Measurements from ENCODE around the gene DIPK1C. TPM values are rescaled to one million over a fixed set of nuclear protein-coding genes. Genes with fewer than 3 reads are reported as not detected.

Gene DIPK1C
- total RNA-seq, 1 donor from 2014 or later = not detected

DNA sequence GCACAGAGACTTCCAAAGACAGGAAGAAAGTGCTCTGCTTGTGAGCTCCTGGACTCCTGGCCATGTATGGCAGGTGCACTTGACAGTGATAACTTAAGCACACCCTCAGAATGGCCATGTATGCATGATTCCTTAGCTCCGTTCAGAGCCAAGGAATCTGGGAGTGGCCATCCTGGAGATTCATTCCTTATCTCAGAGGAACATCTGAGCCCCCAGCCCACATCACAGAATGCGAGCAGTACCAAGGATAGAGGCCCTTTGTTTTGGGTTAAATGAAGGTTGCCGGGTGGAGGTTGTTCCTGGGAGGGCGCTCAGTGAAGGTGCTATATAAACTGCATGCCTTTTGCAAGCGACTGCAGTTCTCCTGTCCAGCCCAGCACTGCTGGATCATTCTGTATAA lies 26.9 kb downstream of the DIPK1C start:
- no peaks in the 10 kb centered on the region for H3K36me3 Mint-ChIP-seq (ENCODE audit: low read depth)
- TF ChIP-seq, protein P1, sequence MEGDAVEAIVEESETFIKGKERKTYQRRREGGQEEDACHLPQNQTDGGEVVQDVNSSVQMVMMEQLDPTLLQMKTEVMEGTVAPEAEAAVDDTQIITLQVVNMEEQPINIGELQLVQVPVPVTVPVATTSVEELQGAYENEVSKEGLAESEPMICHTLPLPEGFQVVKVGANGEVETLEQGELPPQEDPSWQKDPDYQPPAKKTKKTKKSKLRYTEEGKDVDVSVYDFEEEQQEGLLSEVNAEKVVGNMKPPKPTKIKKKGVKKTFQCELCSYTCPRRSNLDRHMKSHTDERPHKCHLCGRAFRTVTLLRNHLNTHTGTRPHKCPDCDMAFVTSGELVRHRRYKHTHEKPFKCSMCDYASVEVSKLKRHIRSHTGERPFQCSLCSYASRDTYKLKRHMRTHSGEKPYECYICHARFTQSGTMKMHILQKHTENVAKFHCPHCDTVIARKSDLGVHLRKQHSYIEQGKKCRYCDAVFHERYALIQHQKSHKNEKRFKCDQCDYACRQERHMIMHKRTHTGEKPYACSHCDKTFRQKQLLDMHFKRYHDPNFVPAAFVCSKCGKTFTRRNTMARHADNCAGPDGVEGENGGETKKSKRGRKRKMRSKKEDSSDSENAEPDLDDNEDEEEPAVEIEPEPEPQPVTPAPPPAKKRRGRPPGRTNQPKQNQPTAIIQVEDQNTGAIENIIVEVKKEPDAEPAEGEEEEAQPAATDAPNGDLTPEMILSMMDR (IDR thresholded peaks at IDR 0.05) = no peak
- intact Hi-C loops (cut with micrococcal nuclease) = no loop called here
- CTCF ChIA-PET = no interaction called here
- H3K27ac Mint-ChIP-seq = no peak overlapping the region
- H3K9me3 Mint-ChIP-seq = no peaks in the 10 kb centered on the region
- no peak overlapping the region for H3K4me3 Mint-ChIP-seq
- peaks cover 2% of the 10 kb centered on the region for H3K27me3 Mint-ChIP-seq
- no peaks in the 10 kb centered on the region for H3K4me1 Mint-ChIP-seq
- DNase-seq (no peak), ATAC-seq (ENCODE audit: low read depth) (no peak)
- POLR2A ChIA-PET = no interaction called here

DNA sequence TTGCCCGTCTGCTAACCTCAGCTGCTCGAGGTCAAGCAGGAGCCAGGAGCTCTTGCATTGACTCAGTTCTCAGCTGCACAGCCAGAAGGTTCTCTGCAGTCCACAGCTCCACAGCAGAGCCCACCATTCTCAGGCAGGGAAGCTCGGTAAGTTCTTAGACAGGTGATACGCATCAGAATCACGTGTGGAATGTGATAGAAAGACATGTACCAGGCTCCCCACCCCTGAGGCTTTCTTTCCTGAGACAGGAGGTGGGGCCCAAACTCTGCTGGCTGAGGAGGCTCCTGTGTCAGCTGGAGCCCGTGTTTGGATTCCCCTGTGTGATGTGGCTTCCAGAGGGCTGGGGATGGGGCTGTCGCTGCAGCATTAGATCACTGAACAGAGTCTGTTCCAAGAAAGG lies 28.0 kb downstream of the DIPK1C start:
- H3K4me3 Mint-ChIP-seq = no peak overlapping the region
- DNase-seq = no peak

DNA sequence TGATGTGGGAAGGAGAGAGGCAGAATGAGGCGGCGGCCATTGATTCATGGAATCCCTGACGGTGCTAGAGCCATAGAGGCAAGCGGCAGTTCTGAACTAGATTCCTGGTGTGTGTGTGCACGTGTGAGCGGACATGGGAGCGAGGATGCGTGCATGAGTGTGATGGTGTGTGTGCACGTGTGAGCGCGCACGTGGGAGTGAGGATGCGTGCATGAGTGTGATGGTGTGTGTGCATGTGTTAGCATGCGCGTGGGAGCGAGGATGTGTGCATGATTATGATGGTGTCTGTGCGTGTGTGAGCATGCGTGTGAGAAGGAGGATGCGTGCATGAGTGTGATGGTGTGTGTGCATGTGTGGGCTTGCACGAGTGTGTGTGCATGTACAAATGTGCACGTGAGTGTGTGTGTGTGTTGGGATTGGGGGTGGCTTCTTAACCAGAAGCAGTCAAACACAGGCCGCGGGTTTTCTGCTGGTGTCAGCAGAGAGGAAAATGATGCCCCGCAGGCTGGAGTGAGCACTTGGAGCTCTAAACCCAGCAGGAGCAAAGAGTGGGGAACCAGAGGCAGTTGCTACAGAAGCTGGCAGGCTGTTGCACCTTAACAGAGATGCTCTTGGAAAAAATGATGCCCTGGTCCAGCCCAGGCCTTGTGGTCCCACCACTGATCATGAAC lies 29.5 kb downstream of the DIPK1C start:
- Mint-ChIP-seq H3K27me3 (peaks cover 1% of the 10 kb centered on the region), H3K36me3 (ENCODE audit: low read depth) (no peaks in the 10 kb centered on the region), H3K4me3 (no peak overlapping the region), H3K27ac (no peak overlapping the region), H3K4me1 (no peaks in the 10 kb centered on the region), H3K9me3 (no peaks in the 10 kb centered on the region)
- POLR2A ChIA-PET = no interaction called here
- DNase-seq (no peak), ATAC-seq (ENCODE audit: low read depth) (no peak)
- TF ChIP-seq, protein P1 (IDR thresholded peaks at IDR 0.05) = no peak
- intact Hi-C loops (cut with micrococcal nuclease) = no loop called here
- CTCF ChIA-PET = no interaction called here

More for the DNA sequence above, 28.0 kb downstream of the DIPK1C start:
- POLR2A ChIA-PET = no interaction called here
- no peaks in the 10 kb centered on the region for H3K36me3 Mint-ChIP-seq (ENCODE audit: low read depth)
- no peaks in the 10 kb centered on the region for H3K4me1 Mint-ChIP-seq
- H3K27me3 Mint-ChIP-seq = peaks cover 2% of the 10 kb centered on the region
- H3K27ac Mint-ChIP-seq = no peak overlapping the region
- ATAC-seq (ENCODE audit: low read depth) = no peak
- TF ChIP-seq, protein P1 (IDR thresholded peaks at IDR 0.05) = no peak
- CTCF ChIA-PET = no interaction called here
- H3K9me3 Mint-ChIP-seq = no peaks in the 10 kb centered on the region
- intact Hi-C loops (cut with micrococcal nuclease) = no loop called here

DNA sequence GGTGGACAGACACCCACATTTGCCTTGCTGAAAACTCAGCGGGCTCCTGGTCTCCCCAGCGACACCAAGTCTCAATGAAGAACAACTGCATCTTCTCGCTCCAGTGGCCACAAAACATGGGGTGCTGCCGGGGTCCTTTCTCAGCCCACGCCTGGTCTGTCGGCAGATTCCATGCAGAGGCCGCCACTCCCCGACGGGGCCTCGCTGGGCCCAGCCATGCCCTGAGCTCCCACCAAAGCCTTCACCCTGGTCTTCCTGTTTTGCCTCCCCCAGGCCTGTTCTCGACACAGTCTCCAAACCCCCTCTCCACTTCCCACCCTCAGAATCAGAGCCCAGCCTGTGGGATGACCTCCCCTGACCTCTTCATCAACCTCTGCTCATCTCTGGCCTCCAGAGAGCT lies 31.2 kb downstream of the DIPK1C start:
- intact Hi-C loops (cut with micrococcal nuclease) = no loop called here
- no peak overlapping the region for H3K27ac Mint-ChIP-seq
- CTCF ChIA-PET = no interaction called here

GRCh38 chr18:74425161-74425560 lies 31.9 kb downstream of the DIPK1C start:
- TF ChIP-seq, protein P1 (IDR thresholded peaks at IDR 0.05) = no peak
- intact Hi-C loops (cut with micrococcal nuclease) = no loop called here
- ATAC-seq (ENCODE audit: low read depth) (no peak), DNase-seq (no peak)
- H3K36me3 Mint-ChIP-seq (ENCODE audit: low read depth) = no peaks in the 10 kb centered on the region
- peaks cover 1% of the 10 kb centered on the region for H3K27me3 Mint-ChIP-seq
- H3K4me3 Mint-ChIP-seq = no peak overlapping the region
- no peaks in the 10 kb centered on the region for H3K4me1 Mint-ChIP-seq
- ChIA-PET POLR2A (no interaction called here), CTCF (no interaction called here)
- no peak overlapping the region for H3K27ac Mint-ChIP-seq
- no peaks in the 10 kb centered on the region for H3K9me3 Mint-ChIP-seq

More for the DNA sequence above, 31.2 kb downstream of the DIPK1C start:
- no peaks in the 10 kb centered on the region for H3K36me3 Mint-ChIP-seq (ENCODE audit: low read depth)
- H3K4me1 Mint-ChIP-seq = no peaks in the 10 kb centered on the region
- H3K9me3 Mint-ChIP-seq = no peaks in the 10 kb centered on the region
- POLR2A ChIA-PET = no interaction called here
- no peak overlapping the region for H3K4me3 Mint-ChIP-seq
- ATAC-seq (ENCODE audit: low read depth) (no peak), DNase-seq (no peak)
- peaks cover 1% of the 10 kb centered on the region for H3K27me3 Mint-ChIP-seq
- TF ChIP-seq, protein P1 (IDR thresholded peaks at IDR 0.05) = no peak

All from activated B cell treated with CpG ODN at 0.5 μM for 24 hours (primary cell).